KMS-11 (cell line): ENCODE data around the gene NEK7.
"Not testable (repeated sequence)": the region's sequence is repeated elsewhere in the genome, so short reads cannot be mapped to it uniquely, and the experiment has no call there.

ENCODE experiments used
- H2AFZ ChIP-seq: fragments of 200-600 bp; sonication (generic); 2 replicates; pipeline ENCODE4 v1.6.1; 2016; ENCODE audit warnings: antibody characterized with exemption, mixed run types, low read depth
- H3K27ac ChIP-seq: fragments of 200-600 bp; sonication (generic); 2 replicates; pipeline ENCODE4 v1.6.1; 2016; ENCODE audit warnings: mild to moderate bottlenecking, mixed run types
- H3K27me3 ChIP-seq: fragments of 200-600 bp; sonication (generic); 2 replicates; pipeline ENCODE4 v1.6.1; 2017; ENCODE audit warnings: mild to moderate bottlenecking, low read depth, mixed run types, moderate library complexity; ENCODE audit not compliant: insufficient read depth
- H3K36me3 ChIP-seq: fragments of 200-600 bp; sonication (generic); 2 replicates; pipeline ENCODE4 v1.6.1; 2017; ENCODE audit warnings: mild to moderate bottlenecking, mixed run types; ENCODE audit not compliant: insufficient read depth
- H3K4me1 ChIP-seq: fragments of 200-600 bp; sonication (generic); 2 replicates; pipeline ENCODE4 v1.6.1; 2016; ENCODE audit warnings: mild to moderate bottlenecking, low read depth, mixed run types; ENCODE audit not compliant: poor library complexity, severe bottlenecking
- H3K4me2 ChIP-seq: fragments of 200-600 bp; sonication (generic); 2 replicates; pipeline ENCODE4 v1.7.0; 2016; ENCODE audit warnings: mild to moderate bottlenecking, mixed run types
- H3K4me3 ChIP-seq: fragments of 200-600 bp; sonication (generic); IDR thresholded peaks from 2 replicates; pipeline ENCODE4 v1.6.1; 2017; ENCODE audit warnings: low read depth, low read length, mixed read lengths; ENCODE audit not compliant: insufficient read depth
- H3K79me2 ChIP-seq: fragments of 200-600 bp; sonication (generic); 2 replicates; pipeline ENCODE4 v1.6.1; 2016; ENCODE audit warnings: low read depth, mixed run types; ENCODE audit not compliant: insufficient read depth
- H3K9ac ChIP-seq: fragments of 200-600 bp; sonication (generic); 2 replicates; pipeline ENCODE4 v1.6.1; 2016; ENCODE audit warnings: mild to moderate bottlenecking, mixed run types
- H4K20me1 ChIP-seq: fragments of 200-600 bp; sonication (generic); 2 replicates; pipeline ENCODE4 v1.6.1; 2016; ENCODE audit warnings: mild to moderate bottlenecking, mixed run types; ENCODE audit not compliant: insufficient read depth
- CTCF ChIP-seq: fragments of 200-600 bp; sonication (generic); conservative IDR thresholded peaks from 2 replicates; pipeline ENCODE4 v1.6.1; 2017; ENCODE audit warnings: low read depth, mild to moderate bottlenecking, antibody characterized with exemption, low read length, moderate library complexity, mixed read lengths

Gene NEK7

GRCh38 chr1:198214924-198215323, 58.1 kb downstream of the NEK7 start:
- TF ChIP-seq CTCF, result no peak

GRCh38 chr1:198220428-198220827, 63.6 kb downstream of the NEK7 start:
- Histone ChIP-seq H4K20me1 (no peaks in the 10 kb centered on the region), H3K4me2 (no peak overlapping the region), H3K27ac (no peak overlapping the region), H3K4me1 (no peaks in the 10 kb centered on the region), H3K79me2 (0 out of 2 replicates have a peak, but pooled peaks cover 7% of the 10 kb centered on the region), H3K9ac (no peak overlapping the region), H3K36me3 (no peaks in the 10 kb centered on the region), H3K27me3 (no peaks in the 10 kb centered on the region), H3K4me3 (no peak overlapping the region), H2AFZ (no peak overlapping the region)
- TF ChIP-seq CTCF, result no peak

More at GRCh38 chr1:198214924-198215323, 58.1 kb downstream of the NEK7 start:
- Histone ChIP-seq H3K36me3 (no peaks in the 10 kb centered on the region), H4K20me1 (no peaks in the 10 kb centered on the region), H2AFZ (no peak overlapping the region), H3K27me3 (no peaks in the 10 kb centered on the region), H3K4me1 (no peaks in the 10 kb centered on the region), H3K9ac (no peak overlapping the region), H3K79me2 (no peaks in the 10 kb centered on the region), H3K4me3 (no peak overlapping the region), H3K27ac (no peak overlapping the region), H3K4me2 (no peak overlapping the region)

GRCh38 chr1:198227010-198227409, 70.2 kb downstream of the NEK7 start:
- H3K4me3 ChIP-seq, H3K36me3 ChIP-seq, H3K9ac ChIP-seq, H2AFZ ChIP-seq, H3K27ac ChIP-seq, H3K4me2 ChIP-seq, H3K27me3 ChIP-seq, H4K20me1 ChIP-seq, H3K4me1 ChIP-seq: not testable (repeated sequence)
- peaks cover 12% of the 10 kb centered on the region; the same call in 1 of the 2 replicates for H3K79me2 ChIP-seq

- not testable (repeated sequence) for H3K4me3 ChIP-seq, H3K4me2 ChIP-seq, H2AFZ ChIP-seq, H3K27me3 ChIP-seq, H3K9ac ChIP-seq, H3K27ac ChIP-seq, H4K20me1 ChIP-seq, H3K4me1 ChIP-seq, H3K36me3 ChIP-seq
- peaks cover 12% of the 10 kb centered on the region; the same call in 1 of the 2 replicates for H3K79me2 ChIP-seq
These were observed 70.7 kb downstream of the NEK7 start for GRCh38 chr1:198227454-198227853.

GRCh38 chr1:198228925-198229324, 72.1 kb downstream of the NEK7 start:
- H4K20me1 ChIP-seq, result no peaks in the 10 kb centered on the region

More at GRCh38 chr1:198228925-198229324, 72.1 kb downstream of the NEK7 start:
- Histone ChIP-seq H3K79me2 (peaks cover 12% of the 10 kb centered on the region; the same call in 1 of the 2 replicates), H3K9ac (no peak overlapping the region), H2AFZ (no peak overlapping the region), H3K27me3 (no peaks in the 10 kb centered on the region), H3K4me1 (no peaks in the 10 kb centered on the region), H3K27ac (no peak overlapping the region), H3K36me3 (no peaks in the 10 kb centered on the region), H3K4me2 (no peak overlapping the region), H3K4me3 (no peak overlapping the region)
- no peak for TF ChIP-seq CTCF
